ENCODE measurements around the gene USP44.
A peak's percentile ranks its signal among the peaks of the same experiment; 100 is the strongest.
"Not testable (repeated sequence)": the region's sequence is repeated elsewhere in the genome, so short reads cannot be mapped to it uniquely, and the experiment has no call there.

USP44 gene

DNA sequence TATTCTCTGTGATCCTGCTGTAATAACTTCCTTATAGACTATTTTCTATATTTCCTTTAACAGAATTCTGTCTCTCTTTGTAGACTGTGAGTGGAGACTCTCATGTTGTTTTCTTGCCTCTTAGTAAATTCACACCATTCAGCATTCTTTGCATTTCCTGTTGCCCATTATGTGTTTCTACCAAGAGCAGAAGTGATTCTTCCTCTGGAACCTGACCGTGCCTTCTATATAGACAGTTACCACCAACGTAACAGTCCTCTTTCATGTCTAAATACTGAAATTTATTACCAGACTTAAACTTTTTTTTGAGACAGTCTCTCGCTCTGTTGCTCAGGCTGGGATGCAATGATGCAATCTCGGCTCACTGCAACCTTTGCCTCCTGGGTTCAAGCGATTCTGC, 46.2 kb downstream of the USP44 start:
- no peak for DNase-seq

- no peak for DNase-seq
These were observed 47.1 kb downstream of the USP44 start for GRCh38 chr12:95504140-95504539.

DNA sequence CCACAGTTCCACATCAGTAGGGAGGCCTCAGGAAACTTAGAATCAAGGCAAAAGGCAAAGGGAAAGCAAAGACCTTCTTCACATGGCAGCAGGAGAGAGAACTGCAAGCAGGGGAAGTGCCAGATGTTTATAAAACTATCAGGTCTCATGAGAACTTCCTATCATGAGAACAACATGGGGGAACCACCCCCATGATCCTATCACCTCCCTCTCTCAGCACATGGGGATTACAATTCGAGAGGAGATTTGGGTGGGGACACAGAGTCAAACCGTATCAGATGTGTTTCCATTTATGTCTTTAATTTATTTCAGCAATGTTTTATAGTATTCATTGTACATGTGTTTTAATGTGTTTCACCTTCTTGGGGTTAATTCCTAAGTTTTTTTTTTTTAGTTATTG, 51.5 kb downstream of the USP44 start:
- no peak for DNase-seq

- no peak for DNase-seq
These were observed 52.3 kb downstream of the USP44 start for GRCh38 chr12:95498968-95499367.

DNA sequence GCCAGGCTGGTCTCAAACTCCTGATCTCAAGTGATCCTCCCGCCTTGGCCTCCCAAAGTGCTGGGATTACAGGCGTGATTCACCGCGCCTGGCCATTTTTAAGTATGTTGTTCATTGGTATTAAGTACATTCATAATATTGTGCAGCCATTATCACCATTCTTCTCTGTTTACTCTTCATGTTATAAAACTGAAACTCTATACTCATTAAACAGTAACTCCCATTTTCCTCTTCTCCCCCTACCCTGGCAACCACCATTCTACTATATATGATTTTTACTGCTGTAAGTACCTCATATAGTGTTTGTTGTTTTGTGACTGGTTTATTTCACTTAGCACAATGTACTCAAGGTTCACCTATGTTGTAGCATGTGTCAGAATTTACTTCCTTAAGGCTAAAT, 54.2 kb downstream of the USP44 start:
- DNase-seq, result no peak

- no peak for DNase-seq
These were observed 55.8 kb downstream of the USP44 start for GRCh38 chr12:95495433-95495832.

DNA sequence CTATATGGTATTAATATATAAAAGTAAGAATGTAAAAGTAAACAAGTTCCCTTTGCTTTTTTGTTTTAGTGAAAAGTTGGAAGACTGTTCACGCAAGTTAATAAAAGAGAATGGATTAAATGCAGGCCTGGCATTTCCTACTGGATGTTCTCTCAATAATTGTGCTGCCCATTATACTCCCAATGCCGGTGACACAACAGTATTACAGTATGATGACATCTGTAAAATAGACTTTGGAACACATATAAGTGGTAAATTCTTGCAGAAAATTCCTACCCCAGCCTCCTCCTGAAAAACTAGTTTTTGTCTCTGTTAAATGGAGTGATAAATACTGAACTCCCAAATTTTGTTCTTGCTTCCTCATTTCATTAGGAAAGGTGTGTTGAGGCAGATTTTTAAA, 56.4 kb downstream of the USP44 start:
- DNase-seq, result no peak

DNA sequence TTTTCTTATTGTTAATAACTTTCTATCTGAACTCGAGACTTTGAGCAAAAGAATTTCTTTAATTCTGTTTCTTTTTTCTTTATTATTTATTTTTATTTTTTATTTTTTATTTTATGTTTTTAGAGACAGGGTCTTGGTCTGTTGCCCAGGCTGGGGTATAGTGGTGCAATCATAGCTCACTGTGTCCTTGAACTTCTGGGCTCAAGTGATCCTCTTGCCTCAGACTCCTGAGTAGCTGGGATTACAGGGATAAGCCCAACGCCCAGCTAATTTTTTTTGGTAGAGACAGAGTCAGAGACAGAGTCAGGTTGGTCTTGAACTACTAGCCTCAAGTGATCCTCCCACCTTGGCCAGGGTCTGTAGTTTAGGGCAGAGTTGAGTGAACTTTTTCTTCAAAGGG, 58.8 kb downstream of the USP44 start:
- DNase-seq, result no peak

DNA sequence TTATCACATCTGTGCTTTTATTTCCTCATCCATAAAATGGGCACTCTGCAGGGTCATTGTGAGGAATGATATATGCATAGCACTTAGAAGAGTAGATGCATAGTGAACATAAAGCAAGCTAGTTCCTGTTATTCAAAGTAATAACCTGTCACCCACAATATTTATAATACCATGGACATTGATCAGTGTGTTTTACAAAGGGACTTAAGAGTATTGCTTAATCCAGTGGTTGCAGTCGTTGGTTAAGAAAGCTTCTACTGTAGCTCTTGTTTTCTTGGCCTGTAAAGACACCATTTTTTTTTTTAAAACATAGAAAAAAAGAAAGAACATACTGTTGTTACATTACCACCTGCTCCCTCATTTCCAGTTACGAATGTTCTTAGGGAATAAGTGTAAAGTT, 64.3 kb downstream of the USP44 start:
- DNase-seq, result no peak

GRCh38 chr12:95484524-95484923, 66.8 kb downstream of the USP44 start:
- DNase-seq, result no peak

- DNase-seq, result not testable (repeated sequence)
These were observed 68.7 kb downstream of the USP44 start for GRCh38 chr12:95482564-95482963.

DNA sequence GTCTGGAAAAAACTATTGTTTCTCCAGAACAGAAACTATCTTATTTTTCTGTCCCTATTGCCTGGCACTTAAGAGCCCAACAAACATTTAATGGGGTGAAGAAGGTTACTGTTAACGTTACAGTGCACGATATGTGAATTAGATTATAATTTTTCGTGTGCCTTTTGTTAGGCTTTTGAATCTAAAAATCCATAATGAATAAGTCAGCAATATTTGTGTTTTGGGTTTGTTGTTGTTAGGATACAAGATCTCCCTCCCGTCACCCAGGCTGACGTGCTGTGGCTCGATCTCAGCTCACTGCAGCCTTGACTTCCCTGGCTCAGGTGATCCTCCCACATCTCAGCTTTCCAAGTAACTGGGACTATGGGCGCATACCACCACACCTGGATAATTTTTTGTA, 69.4 kb downstream of the USP44 start:
- no peak for DNase-seq

DNA sequence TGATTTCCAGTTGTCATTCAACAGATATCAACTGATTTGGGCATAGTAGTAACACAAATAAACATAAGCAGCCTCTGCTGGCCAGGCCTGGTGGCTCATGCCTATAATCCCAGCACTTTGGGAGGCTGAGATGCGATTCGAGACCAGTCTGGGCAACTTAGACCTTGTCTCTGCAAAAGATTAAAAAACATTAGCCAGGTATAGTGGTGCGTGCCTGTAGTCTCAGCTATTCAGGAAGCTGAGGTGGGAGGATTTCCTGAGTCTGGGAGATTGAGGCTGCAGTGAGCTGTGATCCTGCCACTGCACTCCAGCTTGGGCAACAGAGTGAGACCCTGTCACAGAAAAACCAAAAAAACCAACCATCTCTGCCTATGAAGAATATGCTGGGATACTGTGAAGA, 70.2 kb downstream of the USP44 start:
- no peak for DNase-seq

DNA sequence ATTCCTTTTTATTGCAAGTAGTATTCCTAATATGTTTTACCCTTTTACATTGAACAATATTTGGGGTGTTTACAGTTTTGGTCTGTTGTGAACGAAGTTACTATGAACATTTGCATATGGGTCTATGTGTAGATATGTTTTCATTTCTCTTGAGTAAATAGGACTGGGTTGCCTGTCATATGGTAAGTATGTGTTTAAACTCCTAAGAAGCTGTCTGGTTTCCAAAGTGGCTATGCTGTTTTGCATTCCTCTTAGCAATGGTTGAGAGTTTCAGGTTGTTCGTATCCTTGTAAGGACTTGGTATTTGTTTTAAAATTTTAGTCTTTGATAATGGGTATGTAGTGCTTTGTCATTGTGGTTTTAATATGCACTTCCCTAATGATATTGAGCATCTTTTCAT, 71.0 kb downstream of the USP44 start:
- no peak for DNase-seq

GRCh38 chr12:95474660-95474958, 76.7 kb downstream of the USP44 start:
- no peak for DNase-seq

DNA sequence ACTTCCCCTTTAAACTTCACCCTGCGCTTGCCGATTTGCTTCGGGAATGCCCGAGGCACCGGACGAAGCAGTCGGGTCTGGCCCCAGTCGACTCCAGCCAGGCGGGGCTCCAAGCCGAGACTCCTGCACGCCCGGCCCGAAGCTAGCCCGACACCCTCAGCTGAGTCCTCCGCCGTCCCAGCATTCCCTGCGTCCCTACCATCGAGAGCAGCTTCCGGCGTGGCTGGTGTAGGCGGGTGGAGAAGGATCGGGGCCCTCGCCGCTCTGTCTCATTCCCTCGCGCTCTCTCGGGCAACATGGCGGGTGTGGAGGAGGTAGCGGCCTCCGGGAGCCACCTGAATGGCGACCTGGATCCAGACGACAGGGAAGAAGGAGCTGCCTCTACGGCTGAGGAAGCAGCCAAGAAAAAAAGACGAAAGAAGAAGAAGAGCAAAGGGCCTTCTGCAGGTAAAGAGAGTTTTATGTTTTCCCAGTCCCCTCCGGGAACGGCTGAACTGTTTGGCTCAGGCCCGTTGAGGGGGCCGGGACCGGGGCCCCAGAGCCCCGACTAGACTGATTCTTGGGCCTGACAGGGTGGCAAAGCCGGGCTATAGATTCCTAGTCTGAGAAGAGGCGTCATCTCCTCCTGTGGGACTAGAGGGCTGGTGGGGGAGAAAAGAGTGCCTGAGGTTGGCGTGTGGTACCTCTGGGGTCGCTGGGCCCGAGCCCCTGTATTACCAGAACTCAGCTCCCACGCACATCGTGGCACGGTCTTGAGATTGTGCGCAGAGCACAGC, 77.2 kb downstream of the USP44 start, which contains the start of gene METAP2:
Gene METAP2, plus strand, starts transcription at position 269 of the 776 bp plus-strand sequence. Its CDS starts 28 bp downstream, at position 297.
- peak; percentile 97 for DNase-seq

- DNase-seq, result no peak
These were observed 77.9 kb downstream of the USP44 start for GRCh38 chr12:95473231-95473883.

DNA sequence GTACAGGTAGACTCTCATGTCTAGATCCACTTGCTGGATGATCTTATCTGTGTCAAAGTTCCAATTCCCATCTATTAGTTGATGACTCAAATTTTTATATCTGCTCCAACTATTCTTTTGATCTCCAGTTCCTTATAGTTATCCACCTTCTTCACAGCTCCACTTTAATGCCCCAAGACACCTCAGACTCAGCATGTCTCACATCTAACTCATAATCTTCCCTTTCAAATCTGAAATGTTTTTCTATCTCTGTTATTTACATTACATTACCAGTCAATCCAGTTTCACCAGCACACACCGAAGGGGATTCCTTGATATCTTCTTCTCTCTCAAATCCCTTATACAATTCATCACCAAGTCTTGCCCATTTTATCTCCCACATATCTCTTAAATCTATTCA, 81.0 kb downstream of the USP44 start:
- DNase-seq, result no peak
